ENCODE measurements around the gene PARVB. TPM values are rescaled to one million over a fixed set of nuclear protein-coding genes. Genes with fewer than 3 reads are reported as not detected.

Gene PARVB
- total and polyA plus RNA-seq, 9 of the 15 experiments (the other 6 are each of a cell fraction or from before 2014, with no cell fraction given) = 1.1 to 59.2 (median 29.2) TPM

- peak; percentile 79 for TF ChIP-seq MYC (IDR thresholded peaks at IDR 0.05; ENCODE audit: low read depth, low read length)
- no peak for TF ChIP-seq MYC (CRISPR knock-in tag; IDR thresholded peaks at IDR 0.05; ENCODE audit: borderline replicate concordance, low read depth)
- TF ChIP-seq, protein P1, sequence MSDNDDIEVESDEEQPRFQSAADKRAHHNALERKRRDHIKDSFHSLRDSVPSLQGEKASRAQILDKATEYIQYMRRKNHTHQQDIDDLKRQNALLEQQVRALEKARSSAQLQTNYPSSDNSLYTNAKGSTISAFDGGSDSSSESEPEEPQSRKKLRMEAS (CRISPR knock-in tag; IDR thresholded peaks at IDR 0.05) = peak; percentile 62
- 0 out of 2 replicates have a peak, but pooled peaks have one; percentile 15 for TF ChIP-seq ZNF766 (CRISPR knock-in tag; conservative IDR thresholded peaks at IDR 0.05)
- TF ChIP-seq ARNT (IDR thresholded peaks at IDR 0.05) = 0 out of 4 replicates have a peak, but pooled peaks of 1 of the 2 experiments have one; percentile 33
- peak; percentile 39; the same call in 1 of the 2 replicates for TF ChIP-seq ATF3 (IDR thresholded peaks at IDR 0.05)
- TF ChIP-seq ATF3 (CRISPR knock-in tag; conservative IDR thresholded peaks at IDR 0.05) = no peak
- peak; percentile 73 for TF ChIP-seq ELF1 (tag; IDR thresholded peaks at IDR 0.05)
- TF ChIP-seq ARID1B (IDR thresholded peaks at IDR 0.05) = 0 out of 2 replicates have a peak, but pooled peaks have one; percentile 29
- TF ChIP-seq ZNF583 (CRISPR knock-in tag; IDR thresholded peaks at IDR 0.05) = 0 out of 2 replicates have a peak, but pooled peaks have one; percentile 22
- TF ChIP-seq SIN3A (IDR thresholded peaks at IDR 0.05; ENCODE audit: borderline replicate concordance in 2 of 2, control insufficient read depth in 1 of 2, low read depth in 2 of 2, low read length in 2 of 2) = peak in 1 of 2 experiments; percentile 79; a peak in 1 of 4 replicates
- TF ChIP-seq MEIS2 (IDR thresholded peaks at IDR 0.05; ENCODE audit: partially characterized antibody) = peak; percentile 80
- TF ChIP-seq SMAD3 (CRISPR knock-in tag; conservative IDR thresholded peaks at IDR 0.05) = no peak
- peak; percentile 93 for TF ChIP-seq MAFG (tag; conservative IDR thresholded peaks at IDR 0.05)
- peak; percentile 71 for TF ChIP-seq REST (IDR thresholded peaks at IDR 0.05; ENCODE audit: borderline replicate concordance)
- TF ChIP-seq REST (CRISPR knock-in tag; IDR thresholded peaks at IDR 0.05; ENCODE audit: low read depth) = no peak
- TF ChIP-seq GABPA (tag; conservative IDR thresholded peaks at IDR 0.05; ENCODE audit: low read depth) = peak; percentile 49; the same call in 1 of the 2 replicates
- TF ChIP-seq TOE1 (IDR thresholded peaks at IDR 0.05; ENCODE audit: borderline replicate concordance) = peak; percentile 96
- TF ChIP-seq TOE1 (CRISPR knock-in tag; IDR thresholded peaks at IDR 0.05; ENCODE audit: borderline replicate concordance, low read depth) = no peak
- peak; percentile 73; the same call in 1 of the 2 replicates for TF ChIP-seq ETV1 (tag; conservative IDR thresholded peaks at IDR 0.05; ENCODE audit: low read depth)
Observed at GRCh38 chr22:43985532-43985931, 38.6 kb upstream of the PARVB start (continued).
